ENCODE data around the gene ONECUT3. TPM values are rescaled to one million over a fixed set of nuclear protein-coding genes. Genes with fewer than 3 reads are reported as not detected.

The ONECUT3 gene
- total RNA-seq, 1 donor, result not detected

DNA sequence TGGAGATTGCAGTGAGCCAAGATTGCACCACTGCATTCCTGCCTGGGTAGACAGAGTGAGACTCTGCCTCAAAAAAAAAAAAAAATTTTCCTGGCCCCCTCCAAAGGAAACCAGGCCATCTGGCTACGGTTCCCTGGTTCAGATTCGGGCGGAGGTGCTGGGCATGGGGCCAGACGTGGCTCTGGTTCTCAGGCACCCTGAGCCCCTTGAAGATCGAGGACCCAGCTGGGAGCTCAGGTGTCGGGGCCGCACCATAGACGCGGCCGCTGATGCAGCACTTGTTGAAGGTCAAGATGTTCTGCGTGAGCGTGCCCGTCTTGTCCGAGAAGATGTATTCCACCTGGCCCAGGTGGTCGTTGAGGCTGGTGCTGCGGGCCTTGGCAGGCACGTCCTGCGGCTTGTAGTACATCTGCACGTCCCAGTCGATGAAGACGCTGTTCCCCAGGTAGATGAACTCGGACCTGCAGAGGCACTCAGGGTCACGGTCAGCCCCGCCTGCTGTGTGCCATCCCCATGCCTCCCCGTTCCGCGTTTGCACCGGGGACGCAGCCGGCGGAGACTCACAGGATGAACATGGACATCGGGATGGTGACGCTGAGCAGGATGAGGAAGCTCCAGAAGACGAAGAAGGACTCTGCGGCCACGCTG, 46.5 kb downstream of the ONECUT3 start:
- H3K4me3 ChIP-seq (ENCODE audit: low read depth, low read length), result no peak overlapping the region
- no peak for DNase-seq (ENCODE audit: low read depth)
- TF ChIP-seq, protein P1, sequence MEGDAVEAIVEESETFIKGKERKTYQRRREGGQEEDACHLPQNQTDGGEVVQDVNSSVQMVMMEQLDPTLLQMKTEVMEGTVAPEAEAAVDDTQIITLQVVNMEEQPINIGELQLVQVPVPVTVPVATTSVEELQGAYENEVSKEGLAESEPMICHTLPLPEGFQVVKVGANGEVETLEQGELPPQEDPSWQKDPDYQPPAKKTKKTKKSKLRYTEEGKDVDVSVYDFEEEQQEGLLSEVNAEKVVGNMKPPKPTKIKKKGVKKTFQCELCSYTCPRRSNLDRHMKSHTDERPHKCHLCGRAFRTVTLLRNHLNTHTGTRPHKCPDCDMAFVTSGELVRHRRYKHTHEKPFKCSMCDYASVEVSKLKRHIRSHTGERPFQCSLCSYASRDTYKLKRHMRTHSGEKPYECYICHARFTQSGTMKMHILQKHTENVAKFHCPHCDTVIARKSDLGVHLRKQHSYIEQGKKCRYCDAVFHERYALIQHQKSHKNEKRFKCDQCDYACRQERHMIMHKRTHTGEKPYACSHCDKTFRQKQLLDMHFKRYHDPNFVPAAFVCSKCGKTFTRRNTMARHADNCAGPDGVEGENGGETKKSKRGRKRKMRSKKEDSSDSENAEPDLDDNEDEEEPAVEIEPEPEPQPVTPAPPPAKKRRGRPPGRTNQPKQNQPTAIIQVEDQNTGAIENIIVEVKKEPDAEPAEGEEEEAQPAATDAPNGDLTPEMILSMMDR (IDR thresholded peaks at IDR 0.05; ENCODE audit: insufficient read depth, low read length), result no peak

DNA sequence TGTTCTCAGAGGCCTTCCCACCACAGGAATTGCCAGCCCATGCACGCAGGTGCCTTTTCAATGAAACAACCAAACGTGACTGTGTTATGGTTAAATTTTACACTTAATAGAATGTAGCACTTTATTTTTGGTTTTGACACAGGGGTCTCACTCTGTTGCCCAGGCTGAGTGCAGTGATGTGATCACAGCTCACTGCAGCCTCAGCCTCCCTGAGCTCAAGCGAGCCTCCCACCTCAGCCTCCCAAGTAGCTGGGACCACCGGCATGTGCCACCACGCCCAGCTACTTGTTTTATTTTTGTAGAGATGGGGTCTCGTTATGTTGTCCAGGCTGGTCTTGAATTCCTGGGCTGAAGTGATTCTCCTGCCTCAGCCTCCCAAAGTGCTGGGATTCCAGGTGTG, 51.6 kb downstream of the ONECUT3 start:
- TF ChIP-seq, protein P1 (IDR thresholded peaks at IDR 0.05; ENCODE audit: insufficient read depth, low read length), result no peak

DNA sequence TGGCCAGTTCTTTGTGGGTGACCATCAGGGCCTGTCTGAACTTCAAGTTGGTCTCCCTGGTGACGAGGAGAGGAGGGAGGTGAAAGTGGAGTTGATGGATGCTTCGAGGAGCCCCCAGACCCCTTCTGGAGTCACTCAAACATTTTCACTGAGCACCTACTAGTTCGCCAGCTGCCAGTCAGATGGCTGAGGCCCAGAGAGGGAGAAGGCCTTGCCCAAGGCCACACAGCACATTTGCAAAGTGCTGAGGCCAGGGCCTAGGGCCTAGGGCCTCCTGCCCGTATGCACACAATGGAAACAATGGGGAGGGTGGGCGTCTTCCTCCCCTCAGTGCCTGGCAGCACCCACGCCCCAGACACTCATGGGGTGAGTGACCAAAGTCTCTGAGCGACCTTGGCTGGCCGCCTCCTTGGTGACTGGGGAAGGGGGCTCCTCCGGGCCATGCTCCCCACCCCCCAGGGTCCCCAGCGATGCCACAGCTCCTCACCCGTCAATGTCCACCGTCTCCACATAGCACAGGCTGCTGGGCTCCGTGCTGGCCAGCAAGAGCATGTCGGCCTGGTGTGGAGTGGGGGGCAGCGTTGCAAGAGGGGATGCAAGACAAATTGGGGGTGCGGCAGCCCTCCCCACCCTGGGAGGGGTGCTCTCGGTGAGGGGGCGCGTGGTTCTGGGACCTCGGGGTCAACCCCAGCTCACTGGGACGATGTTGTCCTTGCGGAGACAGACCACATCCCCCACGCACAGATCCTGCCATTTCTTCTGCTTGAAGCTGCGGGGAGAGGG, 52.3 kb downstream of the ONECUT3 start:
- no peak for DNase-seq (ENCODE audit: low read depth)
- TF ChIP-seq, protein P1 (IDR thresholded peaks at IDR 0.05; ENCODE audit: insufficient read depth, low read length), result no peak
- no peak overlapping the region for H3K4me3 ChIP-seq (ENCODE audit: low read depth, low read length)

More for the DNA sequence above, 51.6 kb downstream of the ONECUT3 start:
- H3K4me3 ChIP-seq (ENCODE audit: low read depth, low read length), result no peak overlapping the region
- no peak for DNase-seq (ENCODE audit: low read depth)

DNA sequence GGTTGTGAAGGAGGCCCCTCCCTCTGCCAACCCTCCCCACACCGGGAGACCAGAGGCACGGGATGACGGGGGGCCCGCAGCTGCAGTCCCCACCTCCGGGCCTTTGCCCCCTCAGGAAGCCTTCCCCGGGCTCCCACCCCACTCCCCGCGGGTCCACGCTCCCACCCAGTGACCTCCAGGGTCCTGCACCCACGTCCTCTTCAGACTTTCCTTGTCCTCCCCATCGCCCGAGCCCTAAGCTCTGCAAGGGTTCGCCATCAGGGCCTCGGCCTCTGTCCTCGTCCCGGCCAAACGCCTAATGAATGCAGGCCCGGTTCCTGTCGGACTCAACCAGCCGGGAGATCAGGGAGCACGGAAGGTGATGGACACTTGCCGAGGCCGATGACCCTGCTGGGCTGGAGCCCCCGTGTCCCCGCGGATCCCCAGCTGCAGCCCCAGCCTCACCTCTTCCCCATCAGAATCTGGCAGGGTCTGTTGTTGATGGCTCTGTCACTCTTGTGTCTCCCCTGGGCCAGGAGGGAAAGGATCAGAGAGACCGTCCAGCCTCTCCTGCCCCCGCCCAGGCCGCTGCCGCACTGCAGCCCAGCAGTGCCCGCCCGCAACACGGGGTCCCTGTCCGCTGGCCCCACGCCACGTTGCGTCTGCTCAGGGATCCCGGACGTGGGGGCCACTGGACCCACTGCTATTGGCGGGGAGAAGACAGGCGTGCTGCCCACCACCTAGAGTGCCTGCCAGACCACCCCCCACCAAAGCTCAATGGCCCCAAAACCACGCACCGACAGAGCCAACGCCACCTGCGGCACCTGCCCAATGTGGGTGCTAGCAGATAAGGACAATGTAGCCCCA, 53.1 kb downstream of the ONECUT3 start:
- no peak for DNase-seq (ENCODE audit: low read depth)
- TF ChIP-seq, protein P1 (IDR thresholded peaks at IDR 0.05; ENCODE audit: insufficient read depth, low read length), result no peak
- no peak overlapping the region for H3K4me3 ChIP-seq (ENCODE audit: low read depth, low read length)

DNA sequence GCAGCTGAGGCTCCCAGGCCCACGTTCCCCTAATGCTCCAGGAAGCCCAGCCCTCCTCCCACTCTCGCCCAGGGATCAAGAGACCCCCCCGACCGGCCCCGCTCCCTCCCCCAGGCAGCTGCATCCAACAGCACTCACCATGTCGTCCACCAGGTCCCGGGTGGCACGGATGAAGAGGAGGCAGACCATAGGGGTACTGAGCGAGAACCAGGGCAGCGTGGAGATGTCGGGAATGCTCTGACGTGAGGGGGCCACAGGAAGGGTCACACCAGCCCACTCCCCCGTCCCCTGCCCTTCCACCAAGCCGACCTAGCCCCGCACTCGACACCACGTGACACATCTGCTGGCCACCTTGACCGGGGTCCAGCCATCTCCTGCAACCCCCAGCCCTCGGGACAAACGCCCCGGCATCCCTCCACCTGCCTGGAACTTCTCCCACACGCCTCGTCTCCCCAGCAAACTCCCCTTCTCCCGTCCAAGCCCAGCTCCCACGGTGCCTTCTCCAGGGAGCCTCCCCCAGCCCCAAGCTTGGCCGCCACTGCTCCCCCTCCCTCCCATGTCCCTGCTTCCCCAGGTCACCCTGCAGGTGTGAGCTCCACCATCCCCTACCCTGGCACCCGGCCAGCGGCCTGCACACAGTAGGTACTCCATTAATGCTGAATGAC, 53.9 kb downstream of the ONECUT3 start:
- DNase-seq (ENCODE audit: low read depth), result no peak
- TF ChIP-seq, protein P1 (IDR thresholded peaks at IDR 0.05; ENCODE audit: insufficient read depth, low read length), result no peak
- H3K4me3 ChIP-seq (ENCODE audit: low read depth, low read length), result no peak overlapping the region

DNA sequence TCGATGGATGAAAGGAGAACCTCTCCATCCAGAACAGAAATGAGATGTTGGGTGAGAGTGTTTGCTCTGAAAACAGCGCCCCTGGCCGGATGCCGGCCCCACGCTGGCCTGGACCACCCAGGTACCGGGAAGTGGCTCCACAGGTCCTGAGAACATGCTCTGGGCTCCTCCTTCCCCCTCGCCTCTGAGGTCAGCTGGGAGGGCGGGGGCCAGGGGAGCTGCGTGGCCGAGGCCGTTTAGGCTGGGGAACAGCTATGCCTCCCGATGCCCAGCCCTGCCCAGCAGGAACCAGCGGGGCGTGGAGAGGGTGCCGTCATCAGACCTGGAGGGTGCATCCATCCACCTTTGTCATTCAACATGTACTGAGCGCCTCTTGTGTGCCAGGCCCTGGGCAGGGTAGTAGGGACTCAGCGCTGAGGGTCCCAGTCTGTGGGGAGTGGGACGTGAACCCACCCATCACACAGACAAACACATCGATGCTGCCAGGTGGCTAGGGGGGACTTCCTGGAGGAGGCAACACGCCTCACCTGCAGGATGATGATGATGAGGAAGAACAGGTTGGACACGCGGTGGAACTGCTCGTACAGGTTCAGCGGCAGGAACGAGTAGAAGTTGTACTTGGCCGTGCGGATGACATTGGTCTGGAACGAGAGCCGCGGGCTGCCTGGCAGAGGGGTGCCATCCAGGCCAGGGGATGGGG, 54.5 kb downstream of the ONECUT3 start:
- H3K4me3 ChIP-seq (ENCODE audit: low read depth, low read length), result no peak overlapping the region
- no peak for DNase-seq (ENCODE audit: low read depth)
- TF ChIP-seq, protein P1 (IDR thresholded peaks at IDR 0.05; ENCODE audit: insufficient read depth, low read length), result no peak
